DND-41 (cell line): ENCODE data around the gene SCNN1B.

Source experiments
- ATAC-seq: fragments of 200-7000 bp; cut with Tn5 transposase; 3 replicates; pipeline ENCODE4 v1.9.1; 2021; ENCODE audit warnings: low read depth; ENCODE audit not compliant: insufficient read depth
- DNase-seq: peaks from one replicate; pipeline ENCODE4 v3.0.0-alpha.2; 2020
- H2AFZ ChIP-seq: 2 replicates; pipeline ENCODE4 v1.6.0; 2012; ENCODE audit warnings: low read depth, low read length
- H3K27ac ChIP-seq: 2 replicates; pipeline ENCODE4 v1.5.1; 2012; ENCODE audit warnings: low read length, inconsistent platforms
- H3K27me3 ChIP-seq: fragments of 200-600 bp; sonication (generic); 2 replicates; pipeline ENCODE4 v1.6.0; 2012; ENCODE audit warnings: low read length, mild to moderate bottlenecking, inconsistent platforms; ENCODE audit not compliant: insufficient read depth, poor library complexity
- H3K36me3 ChIP-seq: 2 replicates; pipeline ENCODE4 v1.5.1; 2012; ENCODE audit warnings: low read length, inconsistent platforms; ENCODE audit not compliant: insufficient read depth
- H3K4me1 ChIP-seq: 2 replicates; pipeline ENCODE4 v1.5.1; 2012; ENCODE audit warnings: mild to moderate bottlenecking, low read length; ENCODE audit not compliant: insufficient read depth
- H3K4me2 ChIP-seq: 2 replicates; pipeline ENCODE4 v1.6.0; 2012; ENCODE audit warnings: mild to moderate bottlenecking, moderate library complexity, low read length, inconsistent platforms; ENCODE audit not compliant: insufficient read depth
- H3K4me3 ChIP-seq, 2 experiments: fragments of 200-600 bp in 1 of 2; shearing (Covaris generic) in 1 of 2; 2 replicates each; pipeline ENCODE4 v1.5.1; 2012 to 2016; ENCODE audit warnings: inconsistent platforms in 2 of 2, low read length in 2 of 2, mild to moderate bottlenecking in 2 of 2, low read depth in 1 of 2, moderate library complexity in 1 of 2
- H3K79me2 ChIP-seq: 2 replicates; pipeline ENCODE4 v1.6.0; 2012; ENCODE audit warnings: low read length, inconsistent platforms; ENCODE audit not compliant: insufficient read depth
- H3K9ac ChIP-seq: 2 replicates; pipeline ENCODE4 v1.6.0; 2012; ENCODE audit warnings: low read depth, mild to moderate bottlenecking, inconsistent platforms, low read length, moderate library complexity
- H3K9me3 ChIP-seq: 2 replicates; pipeline ENCODE4 v1.5.1; 2012; ENCODE audit warnings: low read length, moderate library complexity, mild to moderate bottlenecking, inconsistent platforms; ENCODE audit not compliant: insufficient read depth, severe bottlenecking
- H4K20me1 ChIP-seq: 2 replicates; pipeline ENCODE4 v1.6.0; 2012; ENCODE audit warnings: low read length; ENCODE audit not compliant: insufficient read depth
- EZH2 ChIP-seq: IDR thresholded peaks from 3 replicates; pipeline ENCODE4 v1.6.1; 2012; ENCODE audit warnings: borderline replicate concordance, low read depth, mild to moderate bottlenecking, moderate library complexity, low read length, inconsistent platforms; ENCODE audit not compliant: severe bottlenecking
- TF ChIP-seq, protein P1 (sequence below): IDR thresholded peaks from 2 replicates; pipeline ENCODE4 v1.5.1; 2012; ENCODE audit warnings: borderline replicate concordance, low read length, moderate library complexity, mild to moderate bottlenecking; ENCODE audit not compliant: poor library complexity, severe bottlenecking; ENCODE audit errors: extremely low read depth

The SCNN1B gene

DNA sequence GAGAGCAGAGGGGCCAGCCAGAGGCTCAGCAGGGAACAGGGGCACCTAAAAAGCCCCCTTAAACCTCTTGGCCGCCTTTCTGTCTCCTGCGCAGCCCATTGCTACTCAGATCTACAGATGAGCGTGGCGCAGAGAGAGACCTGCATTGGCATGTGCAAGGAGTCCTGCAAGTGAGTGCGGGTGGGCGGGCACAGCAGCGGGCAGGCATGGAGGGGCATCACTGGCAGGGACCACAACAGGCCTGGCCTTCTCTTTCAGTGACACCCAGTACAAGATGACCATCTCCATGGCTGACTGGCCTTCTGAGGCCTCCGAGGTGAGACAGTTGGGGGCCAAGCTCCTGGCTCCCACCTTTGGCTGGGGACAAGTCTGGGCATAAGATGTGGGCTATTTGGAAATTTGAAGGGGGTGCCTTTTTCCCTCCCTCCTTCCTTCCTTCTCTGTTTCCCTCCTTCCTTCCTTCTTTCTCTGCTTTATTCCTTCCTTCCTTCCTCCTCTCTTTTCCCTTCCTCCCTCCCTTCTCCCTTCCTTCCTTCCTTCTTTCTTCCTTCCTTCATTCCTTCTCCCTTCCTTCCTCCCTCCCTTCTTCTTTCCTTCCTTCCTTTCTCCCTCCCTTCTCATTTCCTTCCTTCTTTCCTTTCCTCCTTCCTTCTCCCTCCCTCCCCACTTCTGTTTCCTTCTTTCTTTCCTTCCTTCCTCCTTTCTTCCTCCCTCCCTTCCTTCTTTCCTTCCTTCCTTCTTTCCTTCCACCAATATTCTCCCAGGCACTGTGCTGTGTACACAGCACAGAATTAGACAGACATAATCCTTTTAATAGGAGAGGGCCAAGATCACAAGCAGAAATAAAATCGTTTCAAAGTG, 75.2 kb downstream of the SCNN1B start:
- Histone ChIP-seq H4K20me1 (peaks cover 8% of the 10 kb centered on the region; the same call in 1 of the 2 replicates), H3K27ac (no peak overlapping the region), H3K4me1 (no peaks in the 10 kb centered on the region), H2AFZ (no peak overlapping the region), H3K4me3 (no peak overlapping the region), H3K9me3 (no peaks in the 10 kb centered on the region), H3K27me3 (no peaks in the 10 kb centered on the region), H3K79me2 (no peaks in the 10 kb centered on the region), H3K9ac (no peak overlapping the region), H3K4me2 (no peak overlapping the region), H3K36me3 (no peaks in the 10 kb centered on the region)
- DNase-seq, result no peak
- ATAC-seq, result no peak
- TF ChIP-seq, protein P1, sequence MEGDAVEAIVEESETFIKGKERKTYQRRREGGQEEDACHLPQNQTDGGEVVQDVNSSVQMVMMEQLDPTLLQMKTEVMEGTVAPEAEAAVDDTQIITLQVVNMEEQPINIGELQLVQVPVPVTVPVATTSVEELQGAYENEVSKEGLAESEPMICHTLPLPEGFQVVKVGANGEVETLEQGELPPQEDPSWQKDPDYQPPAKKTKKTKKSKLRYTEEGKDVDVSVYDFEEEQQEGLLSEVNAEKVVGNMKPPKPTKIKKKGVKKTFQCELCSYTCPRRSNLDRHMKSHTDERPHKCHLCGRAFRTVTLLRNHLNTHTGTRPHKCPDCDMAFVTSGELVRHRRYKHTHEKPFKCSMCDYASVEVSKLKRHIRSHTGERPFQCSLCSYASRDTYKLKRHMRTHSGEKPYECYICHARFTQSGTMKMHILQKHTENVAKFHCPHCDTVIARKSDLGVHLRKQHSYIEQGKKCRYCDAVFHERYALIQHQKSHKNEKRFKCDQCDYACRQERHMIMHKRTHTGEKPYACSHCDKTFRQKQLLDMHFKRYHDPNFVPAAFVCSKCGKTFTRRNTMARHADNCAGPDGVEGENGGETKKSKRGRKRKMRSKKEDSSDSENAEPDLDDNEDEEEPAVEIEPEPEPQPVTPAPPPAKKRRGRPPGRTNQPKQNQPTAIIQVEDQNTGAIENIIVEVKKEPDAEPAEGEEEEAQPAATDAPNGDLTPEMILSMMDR, result no peak
- no peak for TF ChIP-seq EZH2

DNA sequence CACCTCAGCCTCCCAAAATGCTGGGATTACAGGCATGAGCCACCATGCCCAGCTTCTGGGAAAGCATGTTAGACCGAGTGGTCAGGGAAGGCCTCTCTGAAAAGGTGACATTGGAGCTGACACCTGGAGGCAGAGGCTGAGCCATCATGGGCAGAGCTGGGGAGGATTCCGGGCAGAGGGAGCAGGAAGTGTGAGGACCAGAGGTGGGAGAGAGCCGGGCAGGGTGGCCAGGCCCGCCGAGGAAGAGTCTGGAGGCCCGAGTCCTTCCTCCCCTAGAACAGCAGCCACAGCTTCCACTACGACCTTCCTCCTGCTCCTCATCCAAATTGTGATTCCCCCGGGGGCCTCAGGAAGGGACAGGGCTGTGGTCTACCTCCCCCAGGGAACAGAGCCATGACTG, 76.2 kb downstream of the SCNN1B start:
- H3K27ac ChIP-seq, result no peak overlapping the region
- H3K4me2 ChIP-seq, result no peak overlapping the region
- H3K79me2 ChIP-seq, result no peaks in the 10 kb centered on the region
- no peaks in the 10 kb centered on the region for H3K36me3 ChIP-seq
- H3K9ac ChIP-seq, result no peak overlapping the region
- no peak overlapping the region for H2AFZ ChIP-seq
- H3K4me3 ChIP-seq, result no peak overlapping the region
- no peak for ATAC-seq
- no peak for DNase-seq
- no peak for TF ChIP-seq EZH2
- TF ChIP-seq, protein P1, result no peak
- H3K27me3 ChIP-seq, result no peaks in the 10 kb centered on the region
- H4K20me1 ChIP-seq, result peaks cover 8% of the 10 kb centered on the region; the same call in 1 of the 2 replicates
- no peaks in the 10 kb centered on the region for H3K4me1 ChIP-seq
- H3K9me3 ChIP-seq, result no peaks in the 10 kb centered on the region

- Histone ChIP-seq H3K27ac (no peak overlapping the region), H3K4me3 (no peak overlapping the region), H3K4me1 (no peaks in the 10 kb centered on the region), H3K27me3 (no peaks in the 10 kb centered on the region), H3K79me2 (no peaks in the 10 kb centered on the region), H2AFZ (no peak overlapping the region), H4K20me1 (peaks cover 8% of the 10 kb centered on the region; the same call in 1 of the 2 replicates), H3K9ac (no peak overlapping the region), H3K9me3 (no peaks in the 10 kb centered on the region), H3K36me3 (no peaks in the 10 kb centered on the region), H3K4me2 (no peak overlapping the region)
- ATAC-seq (no peak), DNase-seq (no peak)
- TF ChIP-seq EZH2, result no peak
- TF ChIP-seq, protein P1, result no peak
Measured at GRCh38 chr16:23378921-23379320, 76.8 kb downstream of the SCNN1B start.
